GM12872 (cell line): ENCODE data around the gene SETD3.

Experiments
- CTCF ChIP-seq: IDR thresholded peaks from 3 replicates; pipeline ENCODE4 v1.5.1; 2011; ENCODE audit warnings: low read depth, mild to moderate bottlenecking, low read length, moderate library complexity; ENCODE audit not compliant: insufficient read depth

The SETD3 gene

GRCh38 chr14:99402950-99403349, 77.7 kb downstream of the SETD3 start:
- no peak for TF ChIP-seq CTCF

GRCh38 chr14:99402285-99402648, 78.4 kb downstream of the SETD3 start:
- no peak for TF ChIP-seq CTCF

GRCh38 chr14:99401621-99402284, 78.9 kb downstream of the SETD3 start:
- no peak for TF ChIP-seq CTCF

GRCh38 chr14:99401211-99401610, 79.4 kb downstream of the SETD3 start:
- TF ChIP-seq CTCF = no peak

GRCh38 chr14:99397698-99398097, 83.0 kb downstream of the SETD3 start:
- TF ChIP-seq CTCF = no peak

- TF ChIP-seq CTCF = no peak
Measured at GRCh38 chr14:99395909-99396530, 84.6 kb downstream of the SETD3 start.

GRCh38 chr14:99394602-99395156, 86.0 kb downstream of the SETD3 start:
- TF ChIP-seq CTCF = no peak
